ENCODE results near the gene NAA10. TPM values are rescaled to one million over a fixed set of nuclear protein-coding genes. Genes with fewer than 3 reads are reported as not detected.

The NAA10 gene
- total RNA-seq, 1 experiment from 2014 or later = 246 TPM

DNA sequence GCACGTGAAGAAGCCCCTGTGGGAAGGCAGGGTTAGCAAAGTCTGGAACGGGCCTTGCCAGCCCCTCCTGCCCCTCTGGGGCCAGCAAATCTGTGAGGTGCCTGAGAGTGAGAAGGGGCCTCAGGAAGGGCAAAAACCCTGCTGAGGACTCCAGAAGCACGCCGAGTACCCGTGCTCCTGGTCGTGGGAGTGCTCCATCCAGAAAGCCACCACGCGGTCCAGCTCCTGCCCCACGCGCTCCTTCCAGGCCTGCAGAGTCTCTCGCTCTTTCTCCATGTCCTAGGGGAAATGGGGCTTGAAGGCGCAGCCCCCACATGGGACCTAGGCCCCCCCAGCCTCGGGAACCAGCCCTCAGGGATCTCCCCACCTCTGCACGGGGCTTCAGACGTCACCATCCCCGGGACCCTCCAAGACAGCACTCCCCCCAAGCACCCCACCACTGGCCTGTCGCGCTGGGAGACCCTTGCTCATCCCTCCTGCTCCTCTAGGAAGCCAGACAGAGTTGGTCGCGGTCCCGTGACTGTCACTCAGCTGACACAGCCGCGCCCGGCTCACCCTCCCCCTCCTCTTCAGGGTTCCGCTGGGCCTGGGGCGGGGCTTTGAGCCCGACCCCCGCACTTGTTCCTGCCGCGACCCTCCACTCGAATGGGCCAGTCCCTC is 9.4 kb upstream of the NAA10 start, which contains the start of gene RENBP:
Gene RENBP, minus strand, starts transcription at position 504 of the 660 bp plus-strand sequence. Its CDS starts 33 bp downstream, at position 471.
- Histone ChIP-seq H3K36me3 (ENCODE audit: control insufficient read depth, insufficient read depth, low read length) (no peaks in the 10 kb centered on the region), H3K4me3 (ENCODE audit: low read depth in 2 of 2, low read length in 2 of 2) (no peak within 1 kb of the TSS), H3K27ac (ENCODE audit: low read length) (no peak within 1 kb of the TSS), H3K4me1 (ENCODE audit: control insufficient read depth, insufficient read depth, low read length) (peaks cover 24% of the 10 kb centered on the region), H3K27me3 (ENCODE audit: control insufficient read depth, insufficient read depth, low read length) (no peaks in the 10 kb centered on the region), H3K9me3 (ENCODE audit: control insufficient read depth, insufficient read depth, low read depth, low read length) (no peaks in the 10 kb centered on the region)
- TF ChIP-seq, protein P1, sequence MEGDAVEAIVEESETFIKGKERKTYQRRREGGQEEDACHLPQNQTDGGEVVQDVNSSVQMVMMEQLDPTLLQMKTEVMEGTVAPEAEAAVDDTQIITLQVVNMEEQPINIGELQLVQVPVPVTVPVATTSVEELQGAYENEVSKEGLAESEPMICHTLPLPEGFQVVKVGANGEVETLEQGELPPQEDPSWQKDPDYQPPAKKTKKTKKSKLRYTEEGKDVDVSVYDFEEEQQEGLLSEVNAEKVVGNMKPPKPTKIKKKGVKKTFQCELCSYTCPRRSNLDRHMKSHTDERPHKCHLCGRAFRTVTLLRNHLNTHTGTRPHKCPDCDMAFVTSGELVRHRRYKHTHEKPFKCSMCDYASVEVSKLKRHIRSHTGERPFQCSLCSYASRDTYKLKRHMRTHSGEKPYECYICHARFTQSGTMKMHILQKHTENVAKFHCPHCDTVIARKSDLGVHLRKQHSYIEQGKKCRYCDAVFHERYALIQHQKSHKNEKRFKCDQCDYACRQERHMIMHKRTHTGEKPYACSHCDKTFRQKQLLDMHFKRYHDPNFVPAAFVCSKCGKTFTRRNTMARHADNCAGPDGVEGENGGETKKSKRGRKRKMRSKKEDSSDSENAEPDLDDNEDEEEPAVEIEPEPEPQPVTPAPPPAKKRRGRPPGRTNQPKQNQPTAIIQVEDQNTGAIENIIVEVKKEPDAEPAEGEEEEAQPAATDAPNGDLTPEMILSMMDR (IDR thresholded peaks at IDR 0.05) = no peak
- no peak for TF ChIP-seq TCF7L2 (IDR thresholded peaks at IDR 0.05; ENCODE audit: low read depth, low read length)
- TF ChIP-seq, protein P2, sequence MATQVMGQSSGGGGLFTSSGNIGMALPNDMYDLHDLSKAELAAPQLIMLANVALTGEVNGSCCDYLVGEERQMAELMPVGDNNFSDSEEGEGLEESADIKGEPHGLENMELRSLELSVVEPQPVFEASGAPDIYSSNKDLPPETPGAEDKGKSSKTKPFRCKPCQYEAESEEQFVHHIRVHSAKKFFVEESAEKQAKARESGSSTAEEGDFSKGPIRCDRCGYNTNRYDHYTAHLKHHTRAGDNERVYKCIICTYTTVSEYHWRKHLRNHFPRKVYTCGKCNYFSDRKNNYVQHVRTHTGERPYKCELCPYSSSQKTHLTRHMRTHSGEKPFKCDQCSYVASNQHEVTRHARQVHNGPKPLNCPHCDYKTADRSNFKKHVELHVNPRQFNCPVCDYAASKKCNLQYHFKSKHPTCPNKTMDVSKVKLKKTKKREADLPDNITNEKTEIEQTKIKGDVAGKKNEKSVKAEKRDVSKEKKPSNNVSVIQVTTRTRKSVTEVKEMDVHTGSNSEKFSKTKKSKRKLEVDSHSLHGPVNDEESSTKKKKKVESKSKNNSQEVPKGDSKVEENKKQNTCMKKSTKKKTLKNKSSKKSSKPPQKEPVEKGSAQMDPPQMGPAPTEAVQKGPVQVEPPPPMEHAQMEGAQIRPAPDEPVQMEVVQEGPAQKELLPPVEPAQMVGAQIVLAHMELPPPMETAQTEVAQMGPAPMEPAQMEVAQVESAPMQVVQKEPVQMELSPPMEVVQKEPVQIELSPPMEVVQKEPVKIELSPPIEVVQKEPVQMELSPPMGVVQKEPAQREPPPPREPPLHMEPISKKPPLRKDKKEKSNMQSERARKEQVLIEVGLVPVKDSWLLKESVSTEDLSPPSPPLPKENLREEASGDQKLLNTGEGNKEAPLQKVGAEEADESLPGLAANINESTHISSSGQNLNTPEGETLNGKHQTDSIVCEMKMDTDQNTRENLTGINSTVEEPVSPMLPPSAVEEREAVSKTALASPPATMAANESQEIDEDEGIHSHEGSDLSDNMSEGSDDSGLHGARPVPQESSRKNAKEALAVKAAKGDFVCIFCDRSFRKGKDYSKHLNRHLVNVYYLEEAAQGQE (IDR thresholded peaks at IDR 0.05; ENCODE audit: insufficient read depth in 1 of 2, low read depth in 2 of 2, low read length in 1 of 2) = no peak
- TF ChIP-seq SIN3A (IDR thresholded peaks at IDR 0.05; ENCODE audit: borderline replicate concordance, insufficient read depth, low read depth, low read length) = no peak
- no peak for TF ChIP-seq POLR2AphosphoS5 (IDR thresholded peaks at IDR 0.05; ENCODE audit: low read depth, low read length)
- BruUV-seq (replicated peaks) = no TSS peak
- in situ Hi-C loops (cut with HindIII; ENCODE audit: low pct_unique_long_range_greater_than_20kb, low sequenced_read_pairs) (no loop called here), intact Hi-C loops (cut with micrococcal nuclease; ENCODE audit: unreplicated experiment) (no loop called here)
- ChIA-PET POLR2A (interaction anchor here (1.1 kb wide), 1 partner anchor 21 kb away, joined by 9 read pairs; no protein-coding TSS in a partner anchor), CTCF (interaction anchor here (0.7 to 4.8 kb wide), 2 partner anchors 19 to 922 kb away, joined by 3 to 45 read pairs; partner anchors contain the start of gene ARHGAP4)
- ATAC-seq (no peak), DNase-seq (ENCODE audit: low read depth, low spot score) (no peak)

DNA sequence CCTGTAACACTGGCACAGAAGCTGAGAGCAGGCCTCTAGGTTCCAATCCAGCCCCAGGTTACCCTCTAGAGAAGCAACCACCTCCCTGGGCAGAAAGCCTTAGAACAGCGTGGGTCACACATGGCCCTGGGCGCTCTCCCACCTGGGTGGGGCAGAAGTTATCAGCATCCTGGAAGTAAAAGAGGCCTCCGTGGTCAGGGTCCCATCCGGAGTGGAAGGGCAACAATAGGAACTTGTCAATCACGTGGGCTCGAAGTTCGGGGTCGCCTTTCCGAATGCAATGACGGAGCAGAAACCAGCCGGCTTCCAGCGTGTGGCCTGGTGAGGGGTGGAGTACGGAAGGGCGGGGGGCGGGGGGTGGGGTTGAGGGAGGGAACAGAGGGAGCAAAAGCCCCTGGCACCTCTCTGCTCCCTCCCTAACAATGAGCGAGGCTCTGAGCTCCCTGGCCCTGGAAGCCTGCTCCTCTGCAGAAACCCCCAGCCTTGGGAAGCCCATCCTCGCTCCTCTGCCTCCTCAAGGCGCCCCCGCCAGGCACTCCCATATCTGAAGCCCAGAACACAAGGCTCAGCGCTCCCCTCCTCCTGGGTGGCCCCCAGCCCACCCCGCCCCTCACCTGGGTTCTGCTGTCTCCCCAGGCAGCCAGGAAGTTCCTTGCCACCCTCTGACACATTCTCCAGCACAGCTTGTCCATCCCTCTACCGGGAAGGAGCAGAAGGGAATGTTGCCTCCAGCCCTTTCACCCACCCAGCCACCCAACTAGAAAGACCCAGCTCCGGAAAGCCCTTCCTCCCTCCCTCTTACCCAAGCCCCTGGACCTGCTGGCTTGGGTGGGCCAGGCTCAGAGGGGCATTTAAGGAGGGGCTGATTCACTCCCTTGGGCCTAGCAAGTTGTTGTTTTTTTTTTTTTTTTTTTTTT is 6.8 kb upstream of the NAA10 start:
- CTCF ChIA-PET = interaction anchor here (0.6 kb wide), 1 partner anchor 18 kb away, joined by 6 read pairs; no protein-coding TSS in a partner anchor
- in situ Hi-C loops (cut with HindIII; ENCODE audit: low pct_unique_long_range_greater_than_20kb, low sequenced_read_pairs) (no loop called here), intact Hi-C loops (cut with micrococcal nuclease; ENCODE audit: unreplicated experiment) (no loop called here)
- BruUV-seq (replicated peaks) = no TSS peak
- ATAC-seq = no peak
- POLR2A ChIA-PET = interaction anchor here (0.8 kb wide), 1 partner anchor 15 kb away, joined by 9 read pairs; no protein-coding TSS in a partner anchor
- Histone ChIP-seq H3K36me3 (ENCODE audit: control insufficient read depth, insufficient read depth, low read length) (no peaks in the 10 kb centered on the region), H3K27ac (ENCODE audit: low read length) (peak overlapping the region; percentile 17; the same call in 1 of the 2 replicates), H3K4me1 (ENCODE audit: control insufficient read depth, insufficient read depth, low read length) (peaks cover 4% of the 10 kb centered on the region), H3K27me3 (ENCODE audit: control insufficient read depth, insufficient read depth, low read length) (no peaks in the 10 kb centered on the region), H3K9me3 (ENCODE audit: control insufficient read depth, insufficient read depth, low read depth, low read length) (no peaks in the 10 kb centered on the region), H3K4me3 (ENCODE audit: low read depth in 2 of 2, low read length in 2 of 2) (no peak overlapping the region)
- TF ChIP-seq TCF7L2 (IDR thresholded peaks at IDR 0.05; ENCODE audit: low read depth, low read length) (no peak), POLR2AphosphoS5 (IDR thresholded peaks at IDR 0.05; ENCODE audit: low read depth, low read length) (no peak), SIN3A (IDR thresholded peaks at IDR 0.05; ENCODE audit: borderline replicate concordance, insufficient read depth, low read depth, low read length) (no peak)
- TF ChIP-seq, protein P2 (IDR thresholded peaks at IDR 0.05; ENCODE audit: insufficient read depth in 1 of 2, low read depth in 2 of 2, low read length in 1 of 2) = no peak
- TF ChIP-seq, protein P1 (IDR thresholded peaks at IDR 0.05) = no peak
- DNase-seq (ENCODE audit: low read depth, low spot score) = no peak

Data from Panc1 (cell line).